GM12891 (cell line): ENCODE data around the gene PMM1.

Source experiments
- POLR2A ChIP-seq: IDR thresholded peaks from 2 replicates; pipeline ENCODE4 v1.6.1; 2011; ENCODE audit warnings: low read depth, low read length, control low read depth
- POLR2AphosphoS5 ChIP-seq: IDR thresholded peaks from 2 replicates; pipeline ENCODE4 v1.6.1; 2011; ENCODE audit warnings: low read depth, low read length, control low read depth
- SPI1 ChIP-seq: IDR thresholded peaks from 2 replicates; pipeline ENCODE4 v1.6.1; 2011; ENCODE audit warnings: low read depth, low read length, control low read depth
- TAF1 ChIP-seq: IDR thresholded peaks from 2 replicates; pipeline ENCODE4 v1.6.1; 2011; ENCODE audit warnings: low read depth, low read length, control low read depth

DNA sequence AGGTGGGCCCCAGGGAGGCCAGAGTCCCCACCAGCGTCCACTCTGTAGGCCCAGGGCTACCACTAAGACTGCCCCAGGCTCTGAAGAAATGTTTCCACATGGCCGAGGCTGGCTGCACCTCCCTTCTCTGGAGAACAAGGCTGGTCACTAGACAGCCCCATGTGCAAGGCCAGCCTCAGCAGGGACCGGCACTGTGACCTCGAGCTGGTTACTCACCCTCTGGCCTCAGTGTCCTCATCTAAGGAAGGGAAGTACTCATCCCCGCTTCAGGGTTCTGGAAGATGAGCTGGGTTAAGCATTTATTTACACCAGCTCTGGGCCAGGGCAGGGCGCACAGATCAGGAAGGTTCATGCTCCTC is 9.7 kb downstream of the PMM1 start:
- TF ChIP-seq POLR2AphosphoS5 (no peak), POLR2A (no peak), TAF1 (no peak), SPI1 (no peak)
